ENCODE results near the gene EIPR1. TPM values are rescaled to one million over a fixed set of nuclear protein-coding genes. Genes with fewer than 3 reads are reported as not detected.

EIPR1 gene
- total RNA-seq, 1 experiment from 2014 or later: 22.8 TPM

DNA sequence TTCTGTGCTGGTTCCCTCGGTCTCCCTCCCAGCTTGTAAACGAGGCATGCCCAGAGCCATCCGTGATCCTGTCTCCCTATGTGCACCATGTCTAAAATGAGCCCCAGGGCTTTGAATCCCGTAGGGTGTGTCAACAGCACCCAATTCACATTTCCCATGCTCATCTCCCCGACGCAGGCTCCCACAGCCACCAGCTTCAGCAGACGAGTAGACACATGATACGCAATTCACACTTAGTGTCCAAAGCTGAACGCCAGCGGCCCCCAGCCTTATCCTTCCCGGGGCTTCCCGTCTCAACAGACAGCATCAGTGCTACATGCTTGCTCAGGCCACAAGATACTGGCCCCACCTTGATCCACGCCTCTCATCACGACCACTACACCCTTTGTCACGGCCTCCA, 88.1 kb downstream of the EIPR1 start (continued):
- TF ChIP-seq ZNF425 (CRISPR knock-in tag; conservative IDR thresholded peaks at IDR 0.05) (no peak), ZNF532 (CRISPR knock-in tag; IDR thresholded peaks at IDR 0.05; ENCODE audit: borderline replicate concordance) (no peak), NR3C1 (CRISPR knock-in tag; conservative IDR thresholded peaks at IDR 0.05; ENCODE audit: low read depth) (no peak)

DNA sequence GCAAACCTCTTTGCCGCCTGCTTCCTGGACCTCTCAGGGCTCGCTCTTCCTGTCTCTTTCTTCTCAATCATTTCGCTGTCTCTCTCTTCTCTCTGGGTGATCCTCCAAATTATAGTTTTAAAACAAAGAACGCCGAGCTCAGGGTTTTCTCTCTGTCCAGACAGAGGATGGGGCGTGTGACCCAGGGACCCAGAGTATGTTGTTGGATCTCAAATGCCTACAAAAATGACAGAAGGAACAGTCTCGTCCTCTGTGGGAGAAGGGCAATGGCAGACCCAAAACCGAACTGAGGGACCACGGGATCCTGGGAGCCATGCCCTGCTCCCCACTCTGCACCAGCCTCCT, 88.5 kb downstream of the EIPR1 start:
- ATAC-seq: no peak
- Mint-ChIP-seq H3K4me3 (no peak overlapping the region), H3K36me3 (peaks cover 6% of the 10 kb centered on the region; the same call in 1 of the 2 replicates), H3K4me1 (peaks cover 12% of the 10 kb centered on the region), H3K27me3 (ENCODE audit: low read depth) (no peaks in the 10 kb centered on the region), H3K9me3 (peaks cover 9% of the 10 kb centered on the region), H3K27ac (no peak overlapping the region)
- TF ChIP-seq, protein P1, sequence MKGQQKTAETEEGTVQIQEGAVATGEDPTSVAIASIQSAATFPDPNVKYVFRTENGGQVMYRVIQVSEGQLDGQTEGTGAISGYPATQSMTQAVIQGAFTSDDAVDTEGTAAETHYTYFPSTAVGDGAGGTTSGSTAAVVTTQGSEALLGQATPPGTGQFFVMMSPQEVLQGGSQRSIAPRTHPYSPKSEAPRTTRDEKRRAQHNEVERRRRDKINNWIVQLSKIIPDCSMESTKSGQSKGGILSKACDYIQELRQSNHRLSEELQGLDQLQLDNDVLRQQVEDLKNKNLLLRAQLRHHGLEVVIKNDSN (CRISPR knock-in tag; IDR thresholded peaks at IDR 0.05): no peak
- TF ChIP-seq CREB1 (CRISPR knock-in tag; IDR thresholded peaks at IDR 0.05) (no peak), SMAD3 (CRISPR knock-in tag; IDR thresholded peaks at IDR 0.05; ENCODE audit: borderline replicate concordance) (no peak), AR (CRISPR knock-in tag; IDR thresholded peaks at IDR 0.05) (no peak), TEAD1 (CRISPR knock-in tag; IDR thresholded peaks at IDR 0.05) (no peak), E2F4 (CRISPR knock-in tag; IDR thresholded peaks at IDR 0.05; ENCODE audit: borderline replicate concordance, low read depth) (no peak), FOXK1 (CRISPR knock-in tag; IDR thresholded peaks at IDR 0.05) (no peak), CBFB (CRISPR knock-in tag; IDR thresholded peaks at IDR 0.05; ENCODE audit: low read depth) (no peak)
- TF ChIP-seq, protein P2, sequence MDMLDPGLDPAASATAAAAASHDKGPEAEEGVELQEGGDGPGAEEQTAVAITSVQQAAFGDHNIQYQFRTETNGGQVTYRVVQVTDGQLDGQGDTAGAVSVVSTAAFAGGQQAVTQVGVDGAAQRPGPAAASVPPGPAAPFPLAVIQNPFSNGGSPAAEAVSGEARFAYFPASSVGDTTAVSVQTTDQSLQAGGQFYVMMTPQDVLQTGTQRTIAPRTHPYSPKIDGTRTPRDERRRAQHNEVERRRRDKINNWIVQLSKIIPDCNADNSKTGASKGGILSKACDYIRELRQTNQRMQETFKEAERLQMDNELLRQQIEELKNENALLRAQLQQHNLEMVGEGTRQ (CRISPR knock-in tag; IDR thresholded peaks at IDR 0.05): no peak
- ChIA-PET CTCF (no interaction called here), POLR2A (no interaction called here)
- DNase-seq (ENCODE audit: low spot score): no peak
